Fibroblast of pulmonary artery (primary cell): ENCODE results near the gene ULBP2.

Experiments used
- DNase-seq: peaks from one replicate; pipeline ENCODE4 v3.0.0-alpha.2; 2010; ENCODE audit warnings: low read depth
- H3K4me3 ChIP-seq: replicated peaks from 2 replicates; pipeline ENCODE4 v1.5.1; 2011; ENCODE audit warnings: low read depth, mild to moderate bottlenecking, control low read depth, low read length, moderate library complexity
- TF ChIP-seq, protein P1 (sequence below): IDR thresholded peaks from 2 replicates; pipeline ENCODE4 v1.5.1; 2011; ENCODE audit warnings: mild to moderate bottlenecking, control low read depth, low read length, inconsistent platforms; ENCODE audit errors: missing control alignments

Gene ULBP2

DNA sequence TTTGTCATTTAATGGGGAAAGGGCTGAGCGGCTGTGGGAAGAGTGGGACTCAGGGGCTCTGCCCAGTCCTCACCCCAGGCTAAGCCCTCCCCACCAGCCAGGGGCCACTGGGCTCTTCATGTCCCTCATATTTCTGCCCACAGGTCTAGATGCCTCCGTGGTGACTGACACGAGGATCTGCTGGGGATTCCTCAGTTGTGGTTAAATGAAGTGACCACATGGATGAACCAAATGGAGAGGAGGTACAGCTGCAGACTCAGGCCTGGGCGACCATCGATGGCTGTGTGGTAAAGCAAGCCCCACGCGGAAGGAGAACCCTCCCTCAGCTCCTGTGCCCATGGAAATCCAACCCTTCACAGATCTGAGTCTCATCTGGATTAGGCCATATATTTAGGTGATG, 54.2 kb downstream of the ULBP2 start:
- H3K4me3 ChIP-seq: no peak overlapping the region
- TF ChIP-seq, protein P1, sequence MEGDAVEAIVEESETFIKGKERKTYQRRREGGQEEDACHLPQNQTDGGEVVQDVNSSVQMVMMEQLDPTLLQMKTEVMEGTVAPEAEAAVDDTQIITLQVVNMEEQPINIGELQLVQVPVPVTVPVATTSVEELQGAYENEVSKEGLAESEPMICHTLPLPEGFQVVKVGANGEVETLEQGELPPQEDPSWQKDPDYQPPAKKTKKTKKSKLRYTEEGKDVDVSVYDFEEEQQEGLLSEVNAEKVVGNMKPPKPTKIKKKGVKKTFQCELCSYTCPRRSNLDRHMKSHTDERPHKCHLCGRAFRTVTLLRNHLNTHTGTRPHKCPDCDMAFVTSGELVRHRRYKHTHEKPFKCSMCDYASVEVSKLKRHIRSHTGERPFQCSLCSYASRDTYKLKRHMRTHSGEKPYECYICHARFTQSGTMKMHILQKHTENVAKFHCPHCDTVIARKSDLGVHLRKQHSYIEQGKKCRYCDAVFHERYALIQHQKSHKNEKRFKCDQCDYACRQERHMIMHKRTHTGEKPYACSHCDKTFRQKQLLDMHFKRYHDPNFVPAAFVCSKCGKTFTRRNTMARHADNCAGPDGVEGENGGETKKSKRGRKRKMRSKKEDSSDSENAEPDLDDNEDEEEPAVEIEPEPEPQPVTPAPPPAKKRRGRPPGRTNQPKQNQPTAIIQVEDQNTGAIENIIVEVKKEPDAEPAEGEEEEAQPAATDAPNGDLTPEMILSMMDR: no peak
- DNase-seq: no peak
